K562 (cell line): ENCODE data around the gene ZNF467. TPM values are rescaled to one million over a fixed set of nuclear protein-coding genes. Genes with fewer than 3 reads are reported as not detected.

ENCODE experiments used
- ESRRB ChIP-seq: fragments of 250-450 bp; sonication (Bioruptor Pico); IDR thresholded peaks from 2 replicates; pipeline ENCODE4 v1.5.0; 2020; ENCODE audit warnings: mild to moderate bottlenecking, moderate library complexity, borderline replicate concordance
- ETS1 ChIP-seq: conservative IDR thresholded peaks from 2 replicates; pipeline ENCODE4 v1.6.1; 2011; ENCODE audit warnings: low read depth, mild to moderate bottlenecking, low read length; ENCODE audit not compliant: control insufficient read depth
- FOXP1 ChIP-seq: sonication (generic); formaldehyde crosslinking; IDR thresholded peaks from 2 replicates; pipeline ENCODE4 v1.8.0; 2022; ENCODE audit warnings: mild to moderate bottlenecking, missing genetic modification reagents
- GTF2B ChIP-seq: IDR thresholded peaks from 2 replicates; pipeline ENCODE4 v1.6.1; 2011; ENCODE audit not compliant: insufficient read length; ENCODE audit errors: extremely low read depth
- MECOM ChIP-seq: fragments of 250-450 bp; sonication (Bioruptor Pico); IDR thresholded peaks from 2 replicates; pipeline ENCODE4 v1.8.0; 2022; ENCODE audit warnings: inconsistent platforms
- MIER1 ChIP-seq: fragments of 450-650 bp; IDR thresholded peaks from 2 replicates; pipeline ENCODE4 v1.6.1; 2016; ENCODE audit warnings: antibody characterized with exemption, mild to moderate bottlenecking, low read depth
- RBBP5 ChIP-seq: fragments of 200-600 bp; sonication (generic); IDR thresholded peaks from 2 replicates; pipeline ENCODE4 v1.6.1; 2012; ENCODE audit warnings: borderline replicate concordance, mild to moderate bottlenecking, low read length, control low read depth, inconsistent platforms; ENCODE audit not compliant: insufficient read depth, poor library complexity, severe bottlenecking
- SAP30 ChIP-seq: fragments of 200-600 bp; sonication (generic); IDR thresholded peaks from 2 replicates; pipeline ENCODE4 v1.6.1; 2012; ENCODE audit warnings: borderline replicate concordance, low read depth, mild to moderate bottlenecking, moderate library complexity, low read length, control low read depth, inconsistent platforms; ENCODE audit not compliant: insufficient read depth, poor library complexity, severe bottlenecking
- TCF7 ChIP-seq: sonication (generic); IDR thresholded peaks from 2 replicates; pipeline ENCODE4 v1.6.1; 2016; ENCODE audit warnings: antibody characterized with exemption, borderline replicate concordance
- TGIF2 ChIP-seq: sonication (generic); formaldehyde crosslinking; IDR thresholded peaks from 2 replicates; pipeline ENCODE4 v1.8.1; 2022; ENCODE audit warnings: mild to moderate bottlenecking, missing genetic modification reagents, moderate library complexity
- THAP12 ChIP-seq: fragments of 250-450 bp; sonication (Bioruptor Pico); IDR thresholded peaks from 2 replicates; pipeline ENCODE4 v1.9.0; 2021; ENCODE audit warnings: mild to moderate bottlenecking, inconsistent platforms
- TOE1 ChIP-seq, 2 experiments: fragments of 450-650 bp in 1 of 2; sonication (generic) in 1 of 2; formaldehyde crosslinking in 1 of 2; IDR thresholded peaks; 2 replicates each; pipeline versions ENCODE4 v1.7.1 to v1.8.0; 2016 to 2022; ENCODE audit warnings: borderline replicate concordance in 2 of 2, mild to moderate bottlenecking in 2 of 2, antibody characterized with exemption in 1 of 2, inconsistent platforms in 1 of 2, low read depth in 1 of 2, missing genetic modification reagents in 1 of 2, moderate library complexity in 1 of 2
- ZBTB7A ChIP-seq: IDR thresholded peaks from 2 replicates; pipeline ENCODE4 v1.6.1; 2011; ENCODE audit warnings: low read depth, mild to moderate bottlenecking, low read length, moderate library complexity, borderline replicate concordance; ENCODE audit not compliant: control insufficient read depth
- ZKSCAN3 ChIP-seq: fragments of 250-450 bp; sonication (Bioruptor Pico); IDR thresholded peaks from 2 replicates; pipeline ENCODE4 v1.4.0; 2020
- ZNF197 ChIP-seq: fragments of 200-800 bp; sonication (Bioruptor generic); IDR thresholded peaks from 2 replicates; pipeline ENCODE4 v1.6.1; 2016; ENCODE audit warnings: low read depth, missing genetic modification characterization, missing compliant biosample characterization
- ZNF23 ChIP-seq: fragments of 250-450 bp; sonication (Bioruptor Pico); IDR thresholded peaks from 2 replicates; pipeline ENCODE4 v1.4.0; 2020; ENCODE audit warnings: mild to moderate bottlenecking
- ZNF639 ChIP-seq, 2 experiments: fragments of 200-800 bp in 1 of 2; sonication (Bioruptor generic) in 1 of 2; sonication (generic) in 1 of 2; formaldehyde crosslinking in 1 of 2; IDR thresholded peaks in 1 of 2; conservative IDR thresholded peaks in 1 of 2; 2 replicates each; pipeline versions ENCODE4 v1.5.0 to v1.6.1; 2016 to 2020; ENCODE audit warnings: missing compliant biosample characterization in 1 of 2, missing genetic modification characterization in 1 of 2, missing genetic modification reagents in 1 of 2
- ZNF740 ChIP-seq, 3 experiments: fragments of 200-800 bp in 1 of 3; sonication (Bioruptor generic) in 1 of 3; sonication (generic) in 1 of 3; formaldehyde crosslinking in 1 of 3; IDR thresholded peaks; 2 replicates each; pipeline versions ENCODE4 v1.6.1 to v1.8.0; 2016 to 2022; ENCODE audit warnings: mild to moderate bottlenecking in 2 of 3, missing compliant biosample characterization in 2 of 3, missing genetic modification characterization in 2 of 3, missing genetic modification reagents in 1 of 3
- polyA plus RNA-seq, 8 experiments: library from polyadenylated mRNA; depleted of rRNA in 4 of 8; stranded (reverse) in 5 of 8; unstranded in 3 of 8; fragments of >200 nt; fragmentation: Nextera tagmentation in 2 of 8; fragmentation: Illumina TruSeq in 1 of 8; extraction: Ambion mirVana in 2 of 8; extraction: Trizol in 1 of 8; gene quantifications; 2 replicates each; pipeline versions ENCODE4 v1.2.1 to v1.2.3, GENCODE V29; 2011 to 2014; ENCODE audit warnings: inconsistent platforms in 1 of 8, missing spikeins in 1 of 8
- total RNA-seq, 7 experiments: library from RNA; depleted of rRNA in 6 of 7; stranded (reverse); fragments of >200 nt in 6 of 7; fragmentation: Illumina TruSeq in 2 of 7; extraction: Trizol in 2 of 7; gene quantifications; 2 replicates each; pipeline versions ENCODE4 v1.2.1 to v1.2.3, GENCODE V29; 2011 to 2021; ENCODE audit warnings: low replicate concordance in 1 of 7

Gene ZNF467
- total and polyA plus RNA-seq, 9 of the 15 experiments (the other 6 are each of a cell fraction or from before 2014, with no cell fraction given), result 0.32 to 14.2 (median 1.7) TPM

- no peak for TF ChIP-seq GTF2B
- no peak for TF ChIP-seq ZKSCAN3 (CRISPR knock-in tag)
- peak; percentile 62; the same call in 1 of the 2 replicates for TF ChIP-seq FOXP1 (CRISPR knock-in tag)
- TF ChIP-seq ZNF740 (CRISPR knock-in tag; IDR thresholded peaks at IDR 0.05), result 0 out of 2 replicates have a peak, but pooled peaks have one; percentile 8
- no peak for TF ChIP-seq ZNF740 (tag; IDR thresholded peaks at IDR 0.05)
- TF ChIP-seq ZNF23 (CRISPR knock-in tag), result no peak
- TF ChIP-seq ZBTB7A, result peak; percentile 85; the same call in 1 of the 2 replicates
- TF ChIP-seq ESRRB, result no peak
- TF ChIP-seq ETS1, result peak; percentile 83
- peak; percentile 82 for TF ChIP-seq THAP12
- TF ChIP-seq ZNF197 (CRISPR knock-in tag), result peak; percentile 74; the same call in 1 of the 2 replicates
- peak; percentile 90 for TF ChIP-seq RBBP5
- peak; percentile 45 for TF ChIP-seq SAP30
- TF ChIP-seq MECOM (CRISPR knock-in tag), result no peak
- TF ChIP-seq ZNF639 (CRISPR knock-in tag; conservative IDR thresholded peaks at IDR 0.05 in 1 of 2, IDR thresholded peaks at IDR 0.05 in 1 of 2), result 0 out of 4 replicates have a peak, but pooled peaks of 1 of the 2 experiments have one; percentile 14
- TF ChIP-seq TCF7, result no peak
- TF ChIP-seq TGIF2 (CRISPR knock-in tag), result no peak
- TF ChIP-seq MIER1, result 0 out of 2 replicates have a peak, but pooled peaks have one; percentile 33
- TF ChIP-seq TOE1 (IDR thresholded peaks at IDR 0.05; ENCODE audit: borderline replicate concordance), result peak; percentile 35; the same call in 1 of the 2 replicates
- TF ChIP-seq TOE1 (CRISPR knock-in tag; IDR thresholded peaks at IDR 0.05; ENCODE audit: borderline replicate concordance, low read depth), result no peak
Observed at GRCh38 chr7:149714910-149715471, 58.4 kb downstream of the ZNF467 start (continued).
